CD14-positive monocyte (primary cell): ENCODE measurements around the gene MAP2K5. TPM values are rescaled to one million over a fixed set of nuclear protein-coding genes. Genes with fewer than 3 reads are reported as not detected.
A peak's percentile ranks its signal among the peaks of the same experiment; 100 is the strongest.

Experiments
- DNase-seq, 3 donors: peaks; one replicate each; pipeline ENCODE4 v3.0.0-alpha.2; 2011 to 2022
- H2AFZ ChIP-seq: 2 replicates; pipeline ENCODE4 v1.6.0; 2012; ENCODE audit warnings: mild to moderate bottlenecking, low read depth, low read length, inconsistent platforms; ENCODE audit not compliant: insufficient read depth, poor library complexity, severe bottlenecking
- H3K27ac ChIP-seq, 2 donors: 1 replicate in 1 of 2; 2 replicates in 1 of 2; pipeline ENCODE4 v1.5.1; 2012 to 2013; ENCODE audit warnings: low read length in 2 of 2, control low read depth in 1 of 2, inconsistent platforms in 1 of 2, low read depth in 1 of 2, mild to moderate bottlenecking in 1 of 2
- H3K27me3 ChIP-seq, 2 donors: one replicate each; pipeline versions ENCODE4 v1.6.0 to v1.6.1; 2011 to 2013; ENCODE audit warnings: low read length in 2 of 2; ENCODE audit not compliant: control insufficient read depth in 2 of 2, insufficient read depth in 2 of 2
- H3K36me3 ChIP-seq, 2 donors: replicated peaks in 1 of 2; 1 replicate in 1 of 2; 2 replicates in 1 of 2; pipeline versions ENCODE4 v1.5.1 to v1.6.1; 2012 to 2013; ENCODE audit warnings: low read length in 2 of 2, control low read depth in 1 of 2, inconsistent platforms in 1 of 2, mild to moderate bottlenecking in 1 of 2; ENCODE audit not compliant: insufficient read depth in 2 of 2, control insufficient read depth in 1 of 2
- H3K4me1 ChIP-seq, 2 donors: 1 replicate in 1 of 2; 2 replicates in 1 of 2; pipeline versions ENCODE4 v1.5.1 to v1.6.1; 2012 to 2013; ENCODE audit warnings: low read length in 2 of 2, control low read depth in 1 of 2, inconsistent platforms in 1 of 2, mild to moderate bottlenecking in 1 of 2, moderate library complexity in 1 of 2; ENCODE audit not compliant: insufficient read depth in 2 of 2, control insufficient read depth in 1 of 2
- H3K4me2 ChIP-seq: replicated peaks from 2 replicates; pipeline ENCODE3; 2012; ENCODE audit warnings: low read length, moderate library complexity, mild to moderate bottlenecking; ENCODE audit not compliant: poor library complexity, severe bottlenecking; ENCODE audit errors: extremely low read depth
- H3K4me3 ChIP-seq, 3 experiments: fragments of 200-600 bp in 1 of 3; sonication (generic) in 1 of 3; replicated peaks in 1 of 3; 1 replicate in 2 of 3; 2 replicates in 1 of 3; pipeline ENCODE4 v1.5.1; 2011 to 2013; ENCODE audit warnings: low read length in 3 of 3, mild to moderate bottlenecking in 3 of 3, control low read depth in 2 of 3, low read depth in 2 of 3, inconsistent platforms in 1 of 3, moderate library complexity in 1 of 3
- H3K79me2 ChIP-seq: 2 replicates; pipeline ENCODE4 v1.6.0; 2012; ENCODE audit warnings: mild to moderate bottlenecking, control low read depth, inconsistent platforms, low read length, moderate library complexity; ENCODE audit not compliant: insufficient read depth
- H3K9ac ChIP-seq: 2 replicates; pipeline ENCODE4 v1.6.0; 2017; ENCODE audit warnings: low read length, mild to moderate bottlenecking; ENCODE audit not compliant: insufficient read depth, poor library complexity, severe bottlenecking
- H3K9me3 ChIP-seq, 2 donors: replicated peaks in 1 of 2; 1 replicate in 1 of 2; 2 replicates in 1 of 2; pipeline versions ENCODE4 v1.5.1 to v1.6.1; 2012 to 2013; ENCODE audit warnings: low read length in 2 of 2, control low read depth in 1 of 2; ENCODE audit not compliant: control insufficient read depth in 1 of 2, insufficient read depth in 1 of 2
- H4K20me1 ChIP-seq: 2 replicates; pipeline ENCODE4 v1.6.0; 2012; ENCODE audit warnings: mild to moderate bottlenecking, low read length, control low read depth, moderate library complexity; ENCODE audit not compliant: insufficient read depth
- H3K27ac Mint-ChIP-seq, 7 donors: one replicate each; pipeline ENCODE4 v1.8.0; 2020; ENCODE audit warnings: mild to moderate bottlenecking in 7 of 7, mixed read lengths in 7 of 7, moderate library complexity in 6 of 7, inconsistent platforms in 2 of 7
- H3K27me3 Mint-ChIP-seq, 3 donors: one replicate each; pipeline ENCODE4 v1.8.0; 2021 to 2022; ENCODE audit warnings: low read depth in 3 of 3, mild to moderate bottlenecking in 3 of 3, mixed read lengths in 3 of 3, moderate library complexity in 3 of 3, inconsistent platforms in 1 of 3
- H3K36me3 Mint-ChIP-seq, 2 donors: one replicate each; pipeline ENCODE4 v1.8.0; 2020; ENCODE audit warnings: mixed read lengths in 2 of 2, inconsistent platforms in 1 of 2, mild to moderate bottlenecking in 1 of 2
- H3K4me1 Mint-ChIP-seq: one replicate; pipeline ENCODE4 v1.8.0; 2020; ENCODE audit warnings: mild to moderate bottlenecking, mixed read lengths
- H3K4me3 Mint-ChIP-seq, 2 donors: one replicate each; pipeline ENCODE4 v1.8.0; 2020; ENCODE audit warnings: mild to moderate bottlenecking in 2 of 2, mixed read lengths in 2 of 2, moderate library complexity in 1 of 2
- H3K9me3 Mint-ChIP-seq, 7 donors: one replicate each; pipeline ENCODE4 v1.8.0; 2020 to 2022; ENCODE audit warnings: mixed read lengths in 7 of 7, mild to moderate bottlenecking in 6 of 7, moderate library complexity in 6 of 7, inconsistent platforms in 2 of 7
- CTCF ChIP-seq: fragments of 200-600 bp; IDR thresholded peaks from one replicate; pipeline ENCODE4 v1.8.0; 2022; ENCODE audit warnings: antibody characterized with exemption, mild to moderate bottlenecking
- WGBS: methylation state at CpG from one replicate; pipeline ENCODE4 v1.1.5; 2013; ENCODE audit warnings: missing lambda C conversion rate; ENCODE audit not compliant: insufficient coverage; 5-methylcytosine and 5-hydroxymethylcytosine counted together
- intact Hi-C, 2 donors: fragments of 100-400 bp; cut with micrococcal nuclease; formaldehyde crosslinking; loops; one replicate each; pipeline versions ENCODE4 v1.15.0 to v1.15.1; 2023
- polyA plus RNA-seq, 3 donors: library from polyadenylated mRNA; depleted of rRNA in 1 of 3; unstranded in 2 of 3; stranded (reverse) in 1 of 3; fragments of 300-500 nt in 2 of 3; fragments of >200 nt in 1 of 3; fragmentation: Illumina TruSeq in 2 of 3; gene quantifications; 1 replicate in 2 of 3; 2 replicates in 1 of 3; pipeline ENCODE4 v1.2.3, GENCODE V29; 2012 to 2021
- small RNA-seq: library from RNA; depleted of rRNA; stranded (forward); fragments of <200 nt; gene quantifications from one replicate; pipeline ENCODE3, GENCODE V24; 2012; ENCODE audit warnings: low read depth; ENCODE audit not compliant: insufficient read length

The MAP2K5 gene
- polyA plus RNA-seq, 3 donors = 10.2 to 11.3 (median 10.6) TPM

- H3K4me1 ChIP-seq = peaks cover 2 to 4% of the 10 kb centered on the region in 2 donors
- 86% methylated on average over 1 of the region's 3 CpGs for WGBS
Measured at GRCh38 chr15:67855842-67856241, 313.3 kb downstream of the MAP2K5 start.

More at GRCh38 chr15:67855842-67856241, 313.3 kb downstream of the MAP2K5 start:
- H3K27me3 Mint-ChIP-seq = peaks cover 1 to 7% (median 1%) of the 10 kb centered on the region in 3 donors
- Histone ChIP-seq H3K9me3 (peaks cover 7 to 19% of the 10 kb centered on the region in 2 donors), H3K27me3 (no peaks in the 10 kb centered on the region), H4K20me1 (no peaks in the 10 kb centered on the region), H3K9ac (no peak overlapping the region), H2AFZ (no peak overlapping the region), H3K4me2 (no peak overlapping the region), H3K36me3 (no peaks in the 10 kb centered on the region), H3K4me3 (no peak overlapping the region), H3K79me2 (no peaks in the 10 kb centered on the region), H3K27ac (no peak overlapping the region)
- no peak overlapping the region for H3K27ac Mint-ChIP-seq
- TF ChIP-seq CTCF = no peak
- peaks cover 0 to 4% of the 10 kb centered on the region in 2 donors for H3K36me3 Mint-ChIP-seq
- peaks cover 7 to 18% (median 15%) of the 10 kb centered on the region in 7 donors for H3K9me3 Mint-ChIP-seq
- peaks cover 4% of the 10 kb centered on the region for H3K4me1 Mint-ChIP-seq
- intact Hi-C loops = no loop called here
- no peak overlapping the region for H3K4me3 Mint-ChIP-seq
- DNase-seq = no peak

Small RNA genes lying within 50 kb of the gene (small RNA-seq; reads per million reads assigned to genes)
- gene RNU6-1 = 12.5 reads per million, percentile 80 among the genes with 10 or more reads in this experiment

Other genes starting within 250 kb of the MAP2K5 start
- gene C15orf61, start 21.6 kb upstream of the MAP2K5 start, polyA plus RNA-seq = 1 to 10 TPM; 3.2 to 3.9 (median 3.6) TPM